ENCODE results near the gene RNF31.

Gene RNF31

DNA sequence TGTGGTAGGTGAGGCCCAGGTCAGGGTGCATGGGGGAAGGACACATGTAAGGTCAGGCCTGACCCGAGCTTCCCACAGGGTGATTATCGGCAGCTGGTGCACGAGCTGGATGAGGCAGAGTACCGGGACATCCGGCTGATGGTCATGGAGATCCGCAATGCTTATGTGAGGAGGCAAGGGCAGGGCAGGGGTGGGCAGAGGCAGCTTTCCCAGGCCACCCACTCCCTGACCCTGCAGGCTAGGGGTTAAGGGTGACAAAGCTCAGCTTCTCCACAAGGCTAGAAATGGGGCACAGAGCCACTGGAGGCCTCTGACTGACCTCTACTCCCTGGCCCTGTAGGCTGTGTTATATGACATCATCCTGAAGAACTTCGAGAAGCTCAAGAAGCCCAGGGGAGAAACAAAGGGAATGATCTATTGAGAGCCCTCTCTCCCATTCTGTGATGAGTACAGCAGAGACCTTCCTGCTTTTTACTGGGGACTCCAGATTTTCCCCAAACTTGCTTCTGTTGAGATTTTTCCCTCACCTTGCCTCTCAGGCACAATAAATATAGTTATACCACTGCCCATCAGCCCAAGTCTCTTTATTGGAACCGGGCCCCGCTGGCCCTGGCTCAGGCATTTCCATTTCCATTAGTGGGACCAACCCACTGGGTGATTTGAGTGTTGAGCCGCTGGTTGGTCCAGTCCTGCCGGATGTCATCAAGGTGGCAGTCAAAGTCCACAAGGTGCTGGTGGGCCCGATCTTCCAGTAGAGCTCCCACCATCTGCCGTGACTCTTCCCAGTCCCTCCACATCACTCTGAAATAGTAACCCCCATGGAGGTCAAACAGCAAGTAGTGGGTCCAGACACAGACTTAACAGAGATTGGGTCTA, 8.7 kb upstream of the RNF31 start:
- DNase-seq: no peak

DNA sequence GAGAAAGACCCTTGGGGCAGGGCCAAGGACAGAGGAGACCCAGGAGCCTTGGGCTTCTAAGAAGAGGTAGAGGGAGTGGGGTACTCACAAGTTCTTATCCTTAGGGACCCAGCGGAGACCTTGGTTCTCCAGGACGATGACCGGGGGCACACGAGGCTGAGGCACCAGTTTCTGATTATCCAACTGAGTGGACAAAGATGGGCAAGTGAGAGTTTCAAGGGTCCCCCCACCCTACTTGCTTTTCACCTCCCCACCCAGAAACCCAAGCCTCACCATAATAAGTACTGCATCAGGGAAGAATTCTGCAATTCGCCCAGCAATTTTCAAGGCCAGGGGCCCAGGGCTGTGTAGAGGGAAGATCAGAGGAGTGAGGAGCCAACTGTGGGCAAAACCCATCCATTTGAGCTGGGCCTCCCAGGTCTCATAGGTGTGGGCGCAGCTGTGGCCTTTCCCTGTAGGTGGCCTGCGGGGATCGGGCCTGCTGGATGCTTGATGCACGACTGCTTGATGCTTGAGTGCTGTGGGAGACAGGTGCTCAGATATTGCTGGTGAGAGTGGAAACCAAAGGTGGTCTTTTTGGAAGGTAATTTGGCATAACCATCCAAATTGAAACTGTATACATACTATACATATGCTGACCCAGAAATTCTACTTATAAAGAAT, 7.9 kb upstream of the RNF31 start:
- DNase-seq: no peak

DNA sequence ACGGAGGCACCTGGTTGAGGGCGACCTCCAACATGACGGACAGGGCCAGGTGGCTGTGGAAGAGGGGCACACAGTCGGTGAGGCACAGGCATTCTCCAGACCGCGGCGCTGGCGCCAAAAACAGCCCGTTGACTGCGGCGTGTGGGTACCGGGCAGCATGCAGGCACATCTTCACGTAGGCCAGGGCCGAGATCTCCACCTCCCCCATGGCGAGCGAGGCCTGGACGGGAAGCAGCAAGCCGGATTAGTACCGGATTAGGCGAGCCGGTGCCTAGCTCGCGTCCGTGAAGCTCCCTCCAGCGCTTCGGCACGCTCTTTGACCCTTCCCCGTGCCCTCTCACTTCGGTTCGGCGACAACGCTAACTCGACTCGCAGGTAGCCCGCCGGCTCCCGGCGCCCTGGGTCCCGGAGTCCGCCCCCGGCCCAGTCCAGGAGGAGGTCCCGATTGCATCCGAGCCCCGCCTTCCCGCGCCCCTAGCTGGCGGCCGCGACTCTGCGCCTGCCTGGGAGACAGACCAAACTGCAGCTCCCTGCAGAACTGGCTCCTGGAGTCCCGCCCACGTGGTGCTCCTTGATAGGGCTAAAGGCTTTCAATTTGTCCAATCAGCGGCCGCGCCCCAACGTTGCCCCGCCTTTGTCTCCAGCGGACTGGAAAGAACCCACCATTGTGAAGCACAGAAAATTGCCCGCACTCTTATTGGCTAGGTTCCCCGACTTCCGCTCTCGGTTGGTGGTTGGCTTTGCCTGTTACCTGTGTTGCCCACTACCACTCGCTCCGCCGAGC, 6.0 kb upstream of the RNF31 start, which contains the start of gene EMC9:
EMC9 (minus strand) TSS at position 495 of the 784 bp plus-strand sequence; CDS start at position 208, 287 bp downstream.
- DNase-seq: peak; percentile 99

DNA sequence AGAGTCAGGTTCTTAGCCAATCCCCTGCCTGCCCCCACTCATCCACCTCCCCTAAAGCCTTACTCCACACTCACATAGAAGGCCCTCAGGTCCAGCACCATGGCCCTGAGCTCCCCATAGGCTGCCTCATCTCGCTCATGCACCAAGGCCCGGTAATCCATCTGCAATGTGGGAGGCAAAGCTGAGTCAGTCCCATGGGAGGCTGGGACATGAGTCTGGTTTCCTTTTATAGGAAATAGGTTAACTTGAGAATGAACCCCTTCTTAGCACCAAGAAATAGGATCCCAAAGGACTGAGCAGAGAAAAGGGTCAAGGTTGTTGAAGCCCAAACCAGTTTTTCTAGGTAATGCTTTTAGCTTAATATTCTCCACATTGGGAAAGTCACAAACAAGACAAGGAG, 3.8 kb upstream of the RNF31 start:
- no peak for DNase-seq

DNA sequence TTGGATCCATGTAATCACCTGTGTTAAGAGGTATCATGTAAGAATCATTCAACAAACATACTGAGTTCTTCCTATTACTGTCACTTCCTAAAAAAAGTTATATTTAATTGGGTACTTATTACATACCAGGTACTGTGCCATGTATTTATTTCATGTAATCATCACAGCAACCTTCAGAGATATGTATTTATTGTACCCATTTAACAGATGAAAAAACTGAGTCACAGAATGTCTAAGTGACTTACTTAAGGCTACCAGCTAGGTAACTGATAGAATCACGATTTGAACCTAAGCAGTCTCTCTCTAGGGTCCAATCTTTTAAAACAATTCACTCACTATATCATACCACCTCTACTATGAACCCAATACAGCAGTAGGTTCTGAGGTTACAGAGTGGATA, 2.8 kb upstream of the RNF31 start:
- no peak for DNase-seq

DNA sequence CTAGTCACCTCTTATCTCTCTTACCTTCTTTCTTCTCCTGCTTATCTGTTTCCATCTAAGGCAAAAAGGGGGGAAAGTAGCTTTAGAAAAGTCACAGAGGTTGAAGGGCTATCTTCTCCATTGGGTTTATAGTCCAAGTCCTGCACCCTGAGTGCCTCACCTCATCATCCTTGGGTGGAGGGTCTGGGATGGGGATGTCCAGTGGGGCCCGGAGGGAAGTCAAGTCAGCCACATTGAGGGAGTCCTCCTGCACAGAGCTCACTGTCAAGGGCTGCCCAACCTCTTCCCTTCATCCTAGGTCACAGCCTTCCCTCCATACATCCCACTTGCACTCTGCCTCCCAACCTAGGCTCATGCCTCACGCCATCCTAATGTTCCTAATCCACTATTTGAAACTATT, 2.1 kb upstream of the RNF31 start:
- DNase-seq: no peak

DNA sequence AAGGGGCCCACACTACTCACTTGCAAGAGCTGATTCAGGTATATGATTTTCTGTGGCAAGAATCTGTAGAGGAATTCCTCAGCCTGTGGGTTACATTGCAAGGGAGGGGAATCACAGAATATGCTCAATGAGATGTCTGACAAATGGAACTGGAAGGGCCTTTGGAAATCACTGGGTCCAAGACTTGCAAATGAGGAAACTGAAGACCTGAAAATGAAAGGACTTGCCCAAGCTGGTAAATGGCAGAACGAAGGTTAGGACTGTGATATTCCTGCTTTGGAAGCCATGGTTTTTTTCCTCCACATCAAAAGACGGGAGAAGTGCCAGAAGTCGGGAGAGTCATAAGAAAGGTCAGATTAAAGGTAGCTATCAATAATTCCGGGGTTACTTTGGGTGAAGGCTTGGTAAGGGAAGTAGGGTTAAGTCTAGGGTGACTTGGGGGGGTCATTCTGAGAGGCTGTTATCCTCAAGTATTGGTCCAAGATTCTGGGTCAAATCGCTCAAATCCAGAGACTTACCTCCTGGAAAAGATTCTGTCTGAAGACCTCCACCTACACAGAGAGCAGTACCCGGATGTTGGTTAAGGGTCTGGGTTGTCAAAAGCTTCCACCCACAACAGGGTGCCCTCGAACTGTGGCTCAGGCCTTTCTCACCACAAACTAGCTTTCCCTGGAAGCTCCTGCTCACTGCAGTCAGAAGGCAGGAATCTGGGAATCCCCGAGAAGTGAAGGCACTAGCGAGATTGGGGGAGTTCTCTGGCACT, 1.4 kb upstream of the RNF31 start:
- DNase-seq: no peak

DNA sequence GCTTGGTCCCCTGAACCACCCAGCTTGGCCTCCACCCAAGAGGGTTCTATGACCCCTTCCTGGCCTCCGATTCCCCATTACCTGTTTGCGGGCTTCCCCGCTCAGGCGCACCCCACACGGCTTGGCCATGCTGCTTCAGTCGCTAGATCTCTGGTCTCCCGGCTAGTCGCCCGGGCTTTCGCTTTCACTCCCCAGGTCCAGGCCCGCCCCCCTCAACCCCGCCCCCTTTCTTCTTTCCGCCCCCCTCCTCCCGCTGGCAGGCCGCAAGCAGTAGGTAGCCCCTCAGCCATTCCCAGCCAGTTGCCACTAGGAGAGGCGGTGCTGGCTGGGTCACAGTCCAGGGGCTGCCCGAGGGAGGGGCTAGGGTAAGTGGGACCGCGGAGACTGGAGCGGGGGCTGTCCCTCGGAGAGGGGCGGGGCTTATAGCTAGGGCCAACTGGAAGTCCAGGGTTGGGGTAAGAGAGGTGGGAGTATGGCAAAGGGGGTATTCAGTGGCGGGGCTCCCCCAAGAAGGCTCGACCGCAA, 783 bp upstream of the RNF31 start, which contains the start of gene PSME2:
PSME2 (minus strand) TSS at position 158 of the 525 bp plus-strand sequence; CDS start at position 129, 29 bp downstream.
- DNase-seq: peak; percentile 70

DNA sequence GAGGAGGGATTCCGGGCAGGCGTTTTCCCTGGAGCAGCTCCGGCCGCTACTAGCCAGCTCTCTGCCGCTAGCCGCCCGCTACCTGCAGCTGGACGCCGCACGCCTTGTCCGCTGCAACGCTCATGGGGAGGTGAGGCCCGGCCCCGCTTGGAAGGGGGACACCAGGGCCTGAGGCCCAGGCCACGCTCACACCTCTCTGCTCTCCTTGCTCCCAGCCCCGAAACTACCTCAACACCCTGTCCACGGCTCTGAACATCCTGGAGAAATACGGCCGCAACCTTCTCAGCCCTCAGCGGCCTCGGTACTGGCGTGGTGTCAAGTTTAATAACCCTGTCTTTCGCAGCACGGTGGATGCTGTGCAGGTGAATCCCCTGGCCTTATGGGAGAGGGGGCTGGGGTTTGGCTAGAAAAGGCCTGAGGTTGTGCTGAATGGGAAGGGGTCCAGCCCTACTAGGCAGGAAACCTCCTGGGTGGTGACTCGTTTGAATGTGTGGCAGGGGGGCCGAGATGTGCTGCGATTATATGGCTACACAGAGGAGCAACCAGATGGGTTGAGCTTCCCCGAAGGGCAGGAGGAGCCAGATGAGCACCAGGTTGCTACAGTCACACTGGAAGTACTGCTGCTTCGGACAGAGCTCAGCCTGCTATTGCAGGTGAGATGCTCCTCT, 597 bp downstream of the RNF31 start:
- DNase-seq: no peak

DNA sequence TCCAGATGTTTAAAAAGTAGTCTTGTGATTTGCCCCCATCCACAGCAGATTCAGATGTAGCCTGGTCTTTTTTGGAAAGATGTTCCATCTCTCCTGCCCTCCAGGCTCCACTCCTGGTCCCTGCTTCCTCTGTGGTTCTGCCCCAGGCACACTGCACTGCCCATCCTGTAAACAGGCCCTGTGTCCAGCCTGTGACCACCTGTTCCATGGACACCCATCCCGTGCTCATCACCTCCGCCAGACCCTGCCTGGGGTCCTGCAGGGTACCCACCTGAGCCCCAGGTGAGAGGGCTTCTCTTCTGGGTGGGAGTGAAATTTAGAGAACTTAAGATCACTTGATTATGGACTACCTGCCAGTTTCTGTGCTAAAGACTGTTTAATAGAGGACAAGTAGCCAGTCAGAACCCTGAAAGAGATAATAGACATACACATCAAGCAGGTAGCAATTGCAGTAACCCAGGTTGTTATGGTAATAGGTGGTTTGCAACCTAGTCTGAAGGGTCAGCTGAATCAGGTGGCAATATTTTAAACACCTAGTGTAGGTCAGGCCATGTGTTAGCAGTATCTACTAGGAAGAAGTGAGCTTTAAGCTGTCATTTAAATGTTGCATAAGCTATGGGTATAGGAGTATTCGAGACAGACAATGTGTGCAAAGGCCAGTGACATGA, 2.1 kb downstream of the RNF31 start:
- DNase-seq: no peak

DNA sequence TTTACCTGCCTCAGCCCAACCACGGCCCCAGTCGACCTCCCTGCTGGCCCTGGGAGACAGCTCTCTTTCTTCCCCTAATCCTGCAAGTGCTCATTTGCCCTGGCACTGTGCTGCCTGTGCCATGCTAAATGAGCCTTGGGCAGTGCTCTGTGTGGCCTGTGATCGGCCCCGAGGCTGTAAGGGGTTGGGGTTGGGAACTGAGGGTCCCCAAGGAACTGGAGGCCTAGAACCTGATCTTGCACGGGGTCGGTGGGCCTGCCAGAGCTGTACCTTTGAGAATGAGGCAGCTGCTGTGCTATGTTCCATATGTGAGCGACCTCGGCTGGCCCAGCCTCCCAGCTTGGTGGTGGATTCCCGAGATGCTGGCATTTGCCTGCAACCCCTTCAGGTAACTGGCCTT, 2.8 kb downstream of the RNF31 start:
- no peak for DNase-seq

DNA sequence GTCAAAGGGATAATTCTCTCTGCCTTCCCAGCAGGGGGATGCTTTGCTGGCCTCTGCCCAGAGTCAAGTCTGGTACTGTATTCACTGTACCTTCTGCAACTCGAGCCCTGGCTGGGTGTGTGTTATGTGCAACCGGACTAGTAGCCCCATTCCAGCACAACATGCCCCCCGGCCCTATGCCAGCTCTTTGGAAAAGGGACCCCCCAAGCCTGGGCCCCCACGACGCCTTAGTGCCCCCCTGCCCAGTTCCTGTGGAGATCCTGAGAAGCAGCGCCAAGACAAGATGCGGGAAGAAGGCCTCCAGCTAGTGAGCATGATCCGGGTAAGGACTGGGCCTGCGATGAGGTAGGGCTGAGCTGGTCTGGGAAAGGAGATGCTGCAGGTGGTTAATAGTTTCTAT, 3.3 kb downstream of the RNF31 start:
- no peak for DNase-seq

DNA sequence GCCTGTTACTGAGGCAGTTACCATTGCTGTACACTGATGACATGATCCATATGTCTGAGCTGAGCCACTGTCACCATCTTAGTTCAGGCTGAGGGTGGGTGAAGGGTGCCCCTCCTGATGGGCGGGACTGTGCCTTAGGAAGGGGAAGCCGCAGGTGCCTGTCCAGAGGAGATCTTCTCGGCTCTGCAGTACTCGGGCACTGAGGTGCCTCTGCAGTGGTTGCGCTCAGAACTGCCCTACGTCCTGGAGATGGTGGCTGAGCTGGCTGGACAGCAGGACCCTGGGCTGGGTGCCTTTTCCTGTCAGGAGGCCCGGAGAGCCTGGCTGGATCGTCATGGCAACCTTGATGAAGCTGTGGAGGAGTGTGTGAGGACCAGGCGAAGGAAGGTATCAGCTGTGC, 3.7 kb downstream of the RNF31 start:
- no peak for DNase-seq

DNA sequence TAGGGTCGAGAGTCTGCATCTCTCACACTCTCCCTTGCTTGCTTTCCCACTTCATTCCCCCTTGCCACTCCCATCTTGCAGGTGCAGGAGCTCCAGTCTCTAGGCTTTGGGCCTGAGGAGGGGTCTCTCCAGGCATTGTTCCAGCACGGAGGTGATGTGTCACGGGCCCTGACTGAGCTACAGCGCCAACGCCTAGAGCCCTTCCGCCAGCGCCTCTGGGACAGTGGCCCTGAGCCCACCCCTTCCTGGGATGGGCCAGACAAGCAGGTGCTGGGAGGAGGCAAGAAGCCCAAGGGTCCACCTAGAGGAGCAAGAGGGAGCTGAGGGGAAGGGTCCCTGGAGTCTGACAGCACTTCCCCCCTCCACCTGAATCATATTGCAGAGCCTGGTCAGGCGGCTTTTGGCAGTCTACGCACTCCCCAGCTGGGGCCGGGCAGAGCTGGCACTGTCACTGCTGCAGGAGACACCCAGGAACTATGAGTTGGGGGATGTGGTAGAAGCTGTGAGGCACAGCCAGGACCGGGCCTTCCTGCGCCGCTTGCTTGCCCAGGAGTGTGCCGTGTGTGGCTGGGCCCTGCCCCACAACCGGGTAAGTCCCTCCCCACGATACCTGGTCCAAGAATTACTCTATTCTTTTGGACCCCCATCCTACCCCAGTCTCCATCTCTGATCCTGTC, 4.2 kb downstream of the RNF31 start:
- DNase-seq: no peak

DNA sequence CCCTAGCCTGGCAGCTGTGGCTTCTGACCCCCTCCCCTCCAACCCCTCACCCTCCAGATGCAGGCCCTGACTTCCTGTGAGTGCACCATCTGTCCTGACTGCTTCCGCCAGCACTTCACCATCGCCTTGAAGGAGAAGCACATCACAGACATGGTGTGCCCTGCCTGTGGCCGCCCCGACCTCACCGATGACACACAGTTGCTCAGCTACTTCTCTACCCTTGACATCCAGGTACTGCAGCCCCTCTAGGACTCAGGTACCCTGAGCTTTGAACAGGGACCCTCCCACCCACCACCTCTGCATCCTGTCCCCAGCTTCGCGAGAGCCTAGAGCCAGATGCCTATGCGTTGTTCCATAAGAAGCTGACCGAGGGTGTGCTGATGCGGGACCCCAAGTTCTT, 7.8 kb downstream of the RNF31 start:
- no peak for DNase-seq

DNA sequence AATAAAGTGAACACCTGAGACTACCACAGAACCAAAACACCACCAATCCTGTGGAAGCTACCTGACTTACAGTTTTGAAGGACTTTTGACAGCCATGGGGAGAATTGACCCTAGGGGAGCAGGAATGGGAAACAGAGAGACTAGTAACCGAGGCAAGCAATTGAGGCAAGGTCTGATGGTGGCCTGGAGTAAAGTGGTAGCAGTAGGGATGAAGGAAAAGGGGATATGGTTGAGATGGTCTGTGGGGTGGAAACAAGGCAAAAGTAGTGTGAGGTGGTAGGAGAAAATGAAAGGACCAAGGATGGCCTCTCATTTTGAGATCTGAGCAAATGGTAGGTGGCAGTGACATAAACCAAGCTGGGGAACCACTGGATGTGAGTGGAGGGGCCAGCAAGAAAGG, 9.5 kb downstream of the RNF31 start:
- no peak for DNase-seq

DNA sequence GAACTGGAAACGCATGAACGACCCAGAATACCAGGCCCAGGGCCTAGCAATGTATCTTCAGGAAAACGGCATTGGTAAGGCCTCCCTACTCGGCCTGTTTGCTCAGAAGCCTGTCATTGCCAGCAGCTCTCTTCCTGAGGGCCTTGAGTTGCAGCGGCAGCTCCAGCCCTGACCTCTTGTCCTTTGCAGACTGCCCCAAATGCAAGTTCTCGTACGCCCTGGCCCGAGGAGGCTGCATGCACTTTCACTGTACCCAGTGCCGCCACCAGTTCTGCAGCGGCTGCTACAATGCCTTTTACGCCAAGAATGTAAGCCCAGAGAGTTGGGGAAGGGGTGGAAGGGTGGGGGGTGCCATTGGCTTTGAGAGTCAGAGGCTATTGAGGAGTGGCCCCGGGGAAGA, 10.0 kb downstream of the RNF31 start:
- no peak for DNase-seq

DNA sequence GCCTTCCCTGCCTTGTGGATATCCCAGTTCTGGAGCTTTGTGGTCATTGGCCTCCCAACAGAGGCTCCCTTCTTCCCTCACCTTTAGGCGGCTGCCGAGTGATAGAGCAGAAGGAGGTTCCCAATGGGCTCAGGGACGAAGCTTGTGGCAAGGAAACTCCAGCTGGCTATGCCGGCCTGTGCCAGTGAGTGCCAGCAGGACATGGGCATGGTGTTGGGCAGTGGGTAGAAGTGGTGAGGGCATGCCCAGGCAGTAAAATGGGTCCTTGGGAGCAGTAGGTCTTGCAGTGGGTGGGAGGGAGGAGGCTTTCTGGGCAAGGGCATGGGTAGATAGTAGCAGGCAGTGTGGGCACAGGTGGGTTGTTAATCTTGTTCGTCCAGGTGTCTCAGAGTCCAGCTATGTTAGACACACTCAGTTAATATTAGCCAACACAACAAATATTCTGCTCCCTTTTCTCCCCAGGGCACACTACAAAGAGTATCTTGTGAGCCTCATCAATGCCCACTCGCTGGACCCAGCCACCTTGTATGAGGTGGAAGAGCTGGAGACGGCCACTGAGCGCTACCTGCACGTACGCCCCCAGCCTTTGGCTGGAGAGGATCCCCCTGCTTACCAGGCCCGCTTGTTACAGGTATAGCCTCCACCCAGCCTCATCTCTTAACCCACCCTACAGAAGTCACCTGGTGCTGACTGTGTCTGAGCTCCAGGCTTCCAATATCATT, 12.6 kb downstream of the RNF31 start:
- no peak for DNase-seq

DNA sequence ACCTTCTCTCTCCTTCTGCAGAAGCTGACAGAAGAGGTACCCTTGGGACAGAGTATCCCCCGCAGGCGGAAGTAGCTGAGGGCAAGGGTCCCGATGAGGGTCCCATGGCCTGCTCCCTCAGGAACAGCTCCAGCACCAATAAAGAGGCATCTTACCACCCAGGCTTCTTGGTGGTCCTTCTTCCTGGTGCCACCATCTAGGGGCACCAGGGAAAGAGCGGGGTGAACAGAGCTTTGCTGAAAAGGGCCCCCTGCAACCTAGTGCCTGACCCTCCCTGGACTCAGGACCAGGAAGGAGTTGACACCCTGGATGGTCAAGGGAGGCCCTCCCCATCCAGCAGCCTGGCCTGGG, 13.2 kb downstream of the RNF31 start:
- DNase-seq: no peak

Measured in activated CD4-positive, alpha-beta T cell treated with anti-CD3 and anti-CD28 coated beads for 1 hour (primary cell).